ENCODE results near the gene MKI67. TPM values are rescaled to one million over a fixed set of nuclear protein-coding genes. Genes with fewer than 3 reads are reported as not detected.
A peak's percentile ranks its signal among the peaks of the same experiment; 100 is the strongest.

MKI67 gene
- total RNA-seq, 1 donor from 2014 or later: 45.7 TPM

GRCh38 chr10:128064108-128064969 is 61.9 kb downstream of the MKI67 start:
- peaks cover 22% of the 10 kb centered on the region for H3K27me3 Mint-ChIP-seq
- no peak for DNase-seq (ENCODE audit: low spot score, unreplicated experiment)
- no peak overlapping the region for H3K27ac Mint-ChIP-seq
- TF ChIP-seq CTCF (IDR thresholded peaks at IDR 0.05; ENCODE audit: unreplicated experiment): no peak
- H3K4me3 Mint-ChIP-seq (ENCODE audit: low read depth): no peak overlapping the region
- no peaks in the 10 kb centered on the region for H3K9me3 Mint-ChIP-seq (ENCODE audit: low read depth)
- no peaks in the 10 kb centered on the region for H3K36me3 Mint-ChIP-seq (ENCODE audit: insufficient read depth)
- peaks cover 13% of the 10 kb centered on the region for H3K4me1 Mint-ChIP-seq (ENCODE audit: low read depth)

GRCh38 chr10:128063736-128064107 is 62.5 kb downstream of the MKI67 start:
- Mint-ChIP-seq H3K9me3 (ENCODE audit: low read depth) (no peaks in the 10 kb centered on the region), H3K4me1 (ENCODE audit: low read depth) (peaks cover 13% of the 10 kb centered on the region), H3K36me3 (ENCODE audit: insufficient read depth) (no peaks in the 10 kb centered on the region), H3K27ac (no peak overlapping the region), H3K4me3 (ENCODE audit: low read depth) (no peak overlapping the region), H3K27me3 (peaks cover 22% of the 10 kb centered on the region)
- DNase-seq (ENCODE audit: low spot score, unreplicated experiment): no peak
- TF ChIP-seq CTCF (IDR thresholded peaks at IDR 0.05; ENCODE audit: unreplicated experiment): no peak

- peak overlapping the region; percentile 35 for H3K27ac Mint-ChIP-seq
- no peaks in the 10 kb centered on the region for H3K9me3 Mint-ChIP-seq (ENCODE audit: low read depth)
- H3K4me3 Mint-ChIP-seq (ENCODE audit: low read depth): no peak overlapping the region
- peaks cover 13% of the 10 kb centered on the region for H3K4me1 Mint-ChIP-seq (ENCODE audit: low read depth)
- H3K27me3 Mint-ChIP-seq: peaks cover 22% of the 10 kb centered on the region
- DNase-seq (ENCODE audit: low spot score, unreplicated experiment): no peak
- no peak for TF ChIP-seq CTCF (IDR thresholded peaks at IDR 0.05; ENCODE audit: unreplicated experiment)
- H3K36me3 Mint-ChIP-seq (ENCODE audit: insufficient read depth): no peaks in the 10 kb centered on the region
Measured at GRCh38 chr10:128062881-128063563, 63.2 kb downstream of the MKI67 start.

GRCh38 chr10:128062331-128062880 is 63.8 kb downstream of the MKI67 start:
- Mint-ChIP-seq H3K27ac (no peak overlapping the region), H3K4me3 (ENCODE audit: low read depth) (no peak overlapping the region), H3K27me3 (peaks cover 22% of the 10 kb centered on the region)

More at GRCh38 chr10:128062331-128062880, 63.8 kb downstream of the MKI67 start:
- Mint-ChIP-seq H3K9me3 (ENCODE audit: low read depth) (no peaks in the 10 kb centered on the region), H3K4me1 (ENCODE audit: low read depth) (peaks cover 13% of the 10 kb centered on the region), H3K36me3 (ENCODE audit: insufficient read depth) (no peaks in the 10 kb centered on the region)
- no peak for TF ChIP-seq CTCF (IDR thresholded peaks at IDR 0.05; ENCODE audit: unreplicated experiment)
- no peak for DNase-seq (ENCODE audit: low spot score, unreplicated experiment)
